Head of caudate nucleus (tissue), 42 donors: ENCODE results near the gene CYP3A7.
"Not testable (repeated sequence)": the region's sequence is repeated elsewhere in the genome, so short reads cannot be mapped to it uniquely, and the experiment has no call there.

Experiments used
- DNase-seq, 42 donors: peaks; one replicate each; pipeline versions ENCODE4 v3.0.0 to v3.0.0-alpha.2; 2020 to 2021; ENCODE audit warnings: mixed read lengths in 7 of 42
- intact Hi-C: fragments of 100-400 bp; cut with DNase I; formaldehyde crosslinking; loops from one replicate; pipeline ENCODE4 v1.15.0; 2022

The CYP3A7 gene

DNA sequence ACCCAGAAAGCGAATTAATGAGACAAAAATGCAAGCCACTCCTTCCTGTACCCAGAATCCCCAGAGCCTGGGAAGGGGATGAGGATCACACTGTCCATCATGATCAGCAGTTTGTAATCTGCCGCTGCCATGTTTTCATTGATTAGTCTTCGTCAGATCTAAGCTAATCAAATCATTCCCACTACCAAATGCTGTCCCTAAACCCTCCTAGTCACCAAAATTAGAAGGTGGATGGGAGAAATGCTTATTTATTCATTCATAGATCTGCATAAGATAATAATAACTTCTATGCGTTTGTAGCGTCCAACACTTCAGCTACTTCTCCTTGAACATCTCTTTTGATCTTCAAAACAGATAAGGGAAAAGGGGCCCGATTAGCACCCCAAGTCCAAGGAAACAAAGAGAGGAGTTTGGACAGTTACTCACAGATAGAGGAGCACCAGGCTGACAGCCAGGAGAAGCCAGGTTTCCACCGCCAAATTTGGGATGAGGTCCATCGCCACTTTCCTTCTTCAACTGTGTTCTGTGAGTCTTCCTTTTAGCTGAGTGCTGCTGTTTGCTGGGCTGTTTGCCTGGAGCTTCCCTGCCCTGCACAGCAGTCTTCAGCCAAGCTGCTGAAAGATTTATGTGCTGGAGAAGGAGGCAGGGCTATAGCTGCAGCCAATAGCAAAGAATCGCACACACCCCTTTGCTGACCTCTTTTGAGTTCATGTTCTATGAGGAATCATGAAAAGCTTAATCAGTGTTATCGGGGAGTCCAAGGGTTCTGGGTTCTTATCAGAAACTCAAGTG, 55.4 kb downstream of the CYP3A7 start, which contains the start of gene CYP3A5:
Gene CYP3A5 (minus strand): TSS at position 597 of the 792 bp plus-strand sequence. CDS start 100 bp downstream, at position 497.
- intact Hi-C loops, result no loop called here
- peak in 2 of 42 donors; percentile 1 to 2 for DNase-seq

DNA sequence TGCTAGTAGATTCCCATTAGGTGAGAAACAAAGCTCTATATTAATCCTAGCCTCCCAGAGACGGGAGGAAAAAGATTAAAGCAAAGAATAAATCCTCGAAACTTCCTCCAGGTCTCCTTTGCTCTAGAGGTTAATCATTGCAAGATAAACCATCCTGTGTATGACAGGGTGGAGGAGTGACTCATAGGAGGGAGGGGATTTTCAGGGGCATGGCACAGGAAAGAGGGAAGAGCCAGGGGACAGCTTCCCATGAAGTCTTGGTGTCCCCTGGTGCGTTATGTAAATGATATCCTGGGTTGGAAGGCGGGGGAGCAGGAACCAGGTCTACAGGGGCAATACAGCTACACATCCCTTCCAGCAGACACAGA, 56.0 kb downstream of the CYP3A7 start:
- DNase-seq, result no peak
- intact Hi-C loops, result no loop called here

DNA sequence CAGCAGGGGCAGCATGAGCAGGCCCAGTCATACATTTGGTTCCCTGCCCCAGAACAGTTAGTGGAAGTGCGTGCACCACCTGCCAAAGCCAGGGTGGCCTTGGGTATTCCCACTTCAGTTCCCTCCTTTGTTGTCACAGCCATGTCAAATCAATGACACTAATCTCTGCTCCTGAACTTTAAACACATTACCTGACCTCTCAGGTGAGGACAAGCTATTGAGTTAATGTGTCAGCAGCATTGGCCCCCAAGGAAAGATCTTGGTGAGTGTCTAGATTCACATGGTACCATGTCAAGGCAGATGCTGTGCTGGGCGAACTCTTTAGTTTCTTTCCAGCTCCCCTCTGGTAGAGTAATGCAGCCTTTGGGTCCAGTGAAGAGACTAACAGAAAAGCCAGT, 57.3 kb downstream of the CYP3A7 start:
- DNase-seq, result no peak
- intact Hi-C loops, result no loop called here

DNA sequence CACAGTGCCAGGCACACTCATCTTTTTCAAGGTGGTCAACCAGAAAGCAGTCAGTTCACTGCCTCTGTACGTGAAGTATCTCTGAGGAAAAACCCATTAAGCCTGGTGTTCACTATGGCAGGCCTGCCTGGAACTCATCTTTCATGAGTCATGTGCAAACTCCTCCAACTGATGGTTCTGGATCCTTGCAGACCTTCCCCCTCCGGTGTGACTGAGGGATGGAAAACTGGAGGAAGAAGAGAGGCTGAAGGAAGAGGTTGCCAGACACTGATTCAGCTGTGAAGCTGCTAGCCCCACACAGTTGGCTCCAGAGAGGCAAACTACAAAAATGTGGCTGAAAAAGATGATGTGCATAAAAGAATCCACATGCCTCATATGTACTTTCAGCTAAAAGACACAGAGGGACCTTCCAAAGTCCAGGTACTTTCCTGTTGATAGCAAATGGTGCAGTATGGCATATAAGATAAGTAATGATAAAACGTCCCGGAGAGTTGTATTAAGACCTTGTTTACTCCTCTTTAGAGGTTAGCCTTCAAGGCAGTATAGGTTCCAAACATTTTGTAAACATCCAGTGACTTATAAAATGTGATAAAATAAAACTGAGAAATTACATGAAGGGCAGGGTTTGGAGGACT, 57.9 kb downstream of the CYP3A7 start:
- intact Hi-C loops, result no loop called here
- no peak for DNase-seq

DNA sequence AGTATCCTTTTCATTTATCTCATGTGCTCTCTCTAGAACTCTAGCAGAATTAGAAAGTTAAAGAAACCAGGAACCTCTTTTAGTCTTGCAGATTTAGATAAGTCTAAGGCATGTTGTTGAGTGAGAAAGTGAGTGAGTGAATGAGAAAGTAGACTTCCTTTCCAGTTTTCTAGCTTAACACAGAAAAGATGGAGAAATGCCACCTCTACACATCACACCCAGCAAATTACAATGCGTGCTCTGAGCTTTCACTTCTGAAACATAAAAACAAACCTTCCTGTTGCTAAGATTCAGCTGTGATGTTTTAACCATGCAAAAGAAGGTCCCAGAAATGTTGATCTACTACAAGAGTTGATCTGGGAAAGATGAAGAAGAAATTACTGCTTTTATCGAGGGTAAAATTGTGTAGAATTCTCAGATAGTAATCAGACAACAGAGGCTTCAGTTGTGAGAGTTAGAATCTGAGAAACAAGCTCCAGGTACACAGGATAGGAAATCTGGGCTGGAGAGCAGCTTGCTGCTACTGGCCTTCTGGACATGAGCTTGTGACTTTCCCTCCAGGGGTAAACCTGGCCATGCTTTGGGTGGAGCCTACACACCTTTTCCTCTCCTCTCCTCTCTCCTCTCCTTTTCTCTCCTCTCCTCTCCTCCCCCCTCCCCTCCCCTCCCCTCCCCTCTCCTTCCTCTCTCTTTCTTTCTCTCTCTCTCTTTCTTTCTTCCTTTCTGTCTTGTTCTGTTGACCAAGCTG, 59.8 kb downstream of the CYP3A7 start:
- DNase-seq, result no peak
- intact Hi-C loops, result no loop called here

DNA sequence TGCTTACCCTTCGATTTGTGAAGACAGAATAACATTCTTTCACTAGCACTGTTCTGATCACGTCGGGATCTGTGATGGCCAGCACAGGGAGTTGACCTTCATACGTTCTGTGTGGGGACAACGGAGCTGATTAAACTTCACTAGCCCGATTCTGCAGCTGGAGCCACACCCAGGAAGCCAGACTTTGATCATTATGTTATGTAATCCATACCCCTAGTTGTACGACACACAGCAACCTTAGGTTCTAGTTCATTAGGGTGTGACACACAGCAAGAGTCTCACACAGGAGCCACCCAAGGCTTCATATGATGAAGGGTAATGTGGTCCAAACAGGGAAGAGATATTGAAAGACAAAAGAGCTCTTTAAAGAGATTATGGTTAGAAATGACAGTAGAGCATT, 62.4 kb downstream of the CYP3A7 start:
- DNase-seq, result no peak
- intact Hi-C loops, result no loop called here

DNA sequence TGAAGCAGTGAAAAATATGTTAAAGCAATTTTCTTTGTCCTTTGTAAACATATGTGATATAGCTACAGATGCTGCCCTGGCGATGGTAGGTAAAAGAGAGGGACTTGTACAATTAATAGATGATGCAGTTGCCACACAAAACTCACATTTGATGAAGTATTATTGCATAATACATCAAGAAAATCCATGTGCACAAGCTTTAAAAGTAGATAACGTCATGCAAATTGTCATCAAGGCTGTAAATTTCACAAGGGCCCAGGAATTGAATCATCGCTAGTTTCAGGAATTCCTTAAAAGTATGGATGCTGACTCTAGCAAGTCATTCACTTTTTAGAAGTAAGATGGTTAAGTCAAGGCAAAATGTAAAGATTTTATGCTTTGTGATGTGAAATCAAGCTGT, 65.2 kb downstream of the CYP3A7 start:
- DNase-seq, result no peak
- intact Hi-C loops, result no loop called here

DNA sequence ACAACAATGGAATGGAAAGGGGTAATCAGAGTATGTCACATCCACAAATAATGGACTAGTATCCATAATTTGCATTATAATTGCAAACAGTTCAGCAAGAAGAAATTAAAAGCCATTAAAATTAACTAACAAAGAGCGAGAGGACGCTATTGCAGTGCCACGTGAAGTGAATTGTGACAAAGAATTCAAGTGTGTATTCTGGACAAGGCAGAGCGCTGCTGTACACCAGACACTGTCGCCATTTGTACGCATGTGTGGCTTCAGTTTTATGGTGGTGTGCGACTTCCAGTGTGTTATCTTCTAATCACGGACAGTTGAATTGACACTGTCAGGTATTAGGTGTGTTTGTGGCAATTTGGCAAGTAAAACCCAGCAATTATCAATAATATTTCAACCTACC, 66.5 kb downstream of the CYP3A7 start:
- intact Hi-C loops, result no loop called here
- DNase-seq, result no peak

DNA sequence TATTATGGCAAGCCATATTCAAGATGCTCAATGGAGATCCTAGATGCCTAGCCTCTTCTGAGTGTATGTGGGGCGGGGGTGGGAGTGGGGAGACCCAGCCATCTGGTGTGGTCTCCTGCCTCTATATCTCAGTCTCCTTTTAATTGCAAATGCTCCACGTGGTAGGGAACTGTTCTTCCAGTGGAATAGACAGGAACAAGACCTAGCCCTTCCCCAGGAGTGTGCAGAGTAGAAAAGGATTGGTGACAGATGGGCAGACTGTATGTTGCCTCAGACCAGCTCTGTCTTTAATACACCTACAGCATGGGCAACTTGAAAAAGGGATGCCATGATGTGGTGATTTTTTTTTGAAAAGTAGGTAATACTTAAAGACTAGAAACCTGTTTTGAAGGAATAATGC, 67.8 kb downstream of the CYP3A7 start:
- intact Hi-C loops, result no loop called here
- DNase-seq, result no peak

DNA sequence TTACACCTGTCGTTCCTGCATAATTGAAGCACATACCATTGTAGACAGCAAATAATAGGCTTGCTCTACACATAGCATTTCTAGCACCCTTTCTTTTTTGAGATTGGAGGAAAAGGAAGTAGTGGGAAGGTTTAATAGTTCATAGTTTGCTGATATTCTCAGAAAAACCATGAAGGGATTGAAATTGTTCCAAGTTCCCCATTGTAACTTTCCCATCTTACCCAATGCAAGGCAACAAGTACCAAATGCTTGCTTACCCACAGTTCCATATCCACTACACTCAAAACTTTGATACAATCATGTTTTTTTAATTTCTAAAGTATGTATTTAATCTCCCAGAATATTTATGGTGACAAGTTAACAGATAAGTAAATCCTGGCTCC, 69.0 kb downstream of the CYP3A7 start:
- DNase-seq, result no peak
- intact Hi-C loops, result no loop called here

DNA sequence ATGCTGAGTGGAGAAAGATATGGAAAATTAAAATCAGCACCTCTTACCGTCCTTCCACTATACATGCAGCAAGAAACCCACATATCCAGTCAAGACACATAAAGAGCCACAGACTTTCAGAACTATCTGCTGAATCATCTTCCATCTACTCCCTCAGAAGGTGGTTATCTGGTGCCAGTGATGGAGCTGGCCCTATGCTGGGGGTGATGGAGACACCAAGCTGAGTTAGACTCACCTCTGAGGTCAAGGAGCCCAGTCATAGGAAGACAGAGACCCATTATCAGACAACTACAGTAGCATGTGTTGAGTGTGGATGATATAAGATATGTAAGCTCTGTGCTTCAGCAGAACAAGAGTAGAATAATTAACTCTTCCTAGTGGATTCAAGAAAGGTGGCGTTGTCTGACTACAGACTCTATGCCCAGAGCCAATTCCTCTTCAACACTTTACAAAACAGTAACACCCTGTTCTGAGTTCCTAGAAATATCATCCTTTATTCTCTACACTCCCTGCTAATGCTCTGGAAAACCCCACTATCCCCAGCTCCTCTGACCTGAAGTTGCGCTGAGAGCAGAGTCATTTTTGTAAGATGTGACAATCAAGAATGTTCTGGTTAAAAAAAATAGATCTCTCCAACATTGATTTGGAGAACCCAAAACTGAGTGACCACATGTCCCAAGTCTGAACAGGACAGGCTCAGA, 69.5 kb downstream of the CYP3A7 start:
- intact Hi-C loops, result no loop called here
- no peak for DNase-seq

DNA sequence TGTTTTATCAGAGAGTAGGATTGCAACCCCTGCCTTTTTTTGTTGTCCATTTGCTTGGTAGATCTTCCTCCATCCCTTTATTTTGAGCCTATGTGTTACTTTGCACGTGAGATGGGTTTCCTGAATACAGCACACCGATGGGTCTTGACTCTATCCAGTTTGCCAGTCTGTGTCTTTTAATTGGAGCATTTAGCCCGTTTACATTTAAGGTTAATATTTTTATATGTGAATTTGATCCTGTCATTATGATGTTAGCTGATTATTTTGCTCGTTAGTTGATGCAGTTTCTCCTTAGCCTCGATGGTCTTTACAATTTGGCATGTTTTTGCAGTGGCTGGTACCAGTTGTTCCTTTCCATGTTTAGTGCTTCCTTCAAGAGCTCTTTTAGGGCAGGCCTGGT, 77.1 kb downstream of the CYP3A7 start:
- DNase-seq, intact Hi-C loops: not testable (repeated sequence)
